Mucosa of stomach (tissue), 1 donor: ENCODE measurements around the gene PADI3.

Source experiments
- H3K27me3 ChIP-seq: one replicate; pipeline ENCODE4 v1.7.0; 2013; ENCODE audit warnings: mild to moderate bottlenecking, low read length; ENCODE audit not compliant: control insufficient read depth, insufficient read depth
- H3K36me3 ChIP-seq: one replicate; pipeline ENCODE4 v1.7.0; 2013; ENCODE audit warnings: low read length; ENCODE audit not compliant: control insufficient read depth, insufficient read depth
- H3K4me1 ChIP-seq: one replicate; pipeline ENCODE4 v1.7.0; 2013; ENCODE audit warnings: mild to moderate bottlenecking, low read length; ENCODE audit not compliant: control insufficient read depth, insufficient read depth
- H3K4me3 ChIP-seq: one replicate; pipeline ENCODE4 v1.7.0; 2013; ENCODE audit warnings: low read length
- H3K9ac ChIP-seq: one replicate; pipeline ENCODE4 v1.7.0; 2013; ENCODE audit warnings: mild to moderate bottlenecking, low read length, moderate library complexity
- H3K9me3 ChIP-seq: one replicate; pipeline ENCODE4 v1.7.0; 2013; ENCODE audit warnings: mild to moderate bottlenecking, low read length, moderate library complexity; ENCODE audit not compliant: control insufficient read depth
- donor health status: Pancreatic carcinoma.

PADI3 gene

DNA sequence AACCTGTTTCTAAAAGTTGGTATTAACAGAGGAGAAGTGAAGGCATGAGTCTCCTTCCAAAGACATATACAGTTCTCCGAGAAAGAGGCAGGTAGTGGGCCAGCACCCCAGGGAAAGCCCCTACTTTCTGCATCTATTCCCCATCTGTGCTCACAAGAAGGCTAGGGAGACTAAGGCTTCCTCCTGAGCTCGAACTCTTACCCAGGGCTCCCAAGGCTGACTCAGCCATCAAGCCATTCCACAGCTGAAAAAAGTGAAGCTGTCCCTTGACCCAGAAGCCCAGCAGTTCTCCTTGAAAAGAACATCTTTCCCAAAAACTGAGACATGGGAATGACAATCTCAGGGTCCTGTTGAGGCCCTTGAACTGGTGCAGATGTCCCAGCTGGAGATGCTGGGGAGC is 1.9 kb upstream of the PADI3 start:
- H3K4me3 ChIP-seq = no peak overlapping the region
- peaks cover 23% of the 10 kb centered on the region for H3K27me3 ChIP-seq
- H3K9ac ChIP-seq = no peak overlapping the region
- H3K36me3 ChIP-seq = no peaks in the 10 kb centered on the region
- no peaks in the 10 kb centered on the region for H3K9me3 ChIP-seq
- H3K4me1 ChIP-seq = no peaks in the 10 kb centered on the region

DNA sequence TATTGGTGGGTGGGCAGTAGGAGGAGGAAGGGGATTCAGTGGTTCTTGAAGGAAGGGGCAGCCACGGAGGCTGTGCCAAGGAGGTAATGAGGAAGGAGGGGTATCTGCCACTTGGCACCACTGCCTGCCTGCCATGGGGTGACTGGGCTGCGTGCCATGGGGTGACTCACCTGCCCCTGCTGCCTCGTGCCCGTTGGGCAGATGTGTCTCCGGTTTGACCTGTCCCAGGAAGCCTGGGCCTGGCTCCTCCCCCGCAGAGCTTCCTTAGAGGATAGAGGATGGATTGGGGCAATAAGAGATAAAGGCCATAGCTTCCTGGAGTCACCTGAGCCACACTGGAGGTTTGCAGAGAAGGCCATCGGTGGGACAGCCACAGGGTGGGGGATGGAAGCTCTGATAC is 1.7 kb downstream of the PADI3 start:
- no peaks in the 10 kb centered on the region for H3K4me1 ChIP-seq
- no peaks in the 10 kb centered on the region for H3K36me3 ChIP-seq
- H3K4me3 ChIP-seq = no peak overlapping the region
- H3K9me3 ChIP-seq = no peaks in the 10 kb centered on the region
- peaks cover 14% of the 10 kb centered on the region for H3K27me3 ChIP-seq
- H3K9ac ChIP-seq = no peak overlapping the region

DNA sequence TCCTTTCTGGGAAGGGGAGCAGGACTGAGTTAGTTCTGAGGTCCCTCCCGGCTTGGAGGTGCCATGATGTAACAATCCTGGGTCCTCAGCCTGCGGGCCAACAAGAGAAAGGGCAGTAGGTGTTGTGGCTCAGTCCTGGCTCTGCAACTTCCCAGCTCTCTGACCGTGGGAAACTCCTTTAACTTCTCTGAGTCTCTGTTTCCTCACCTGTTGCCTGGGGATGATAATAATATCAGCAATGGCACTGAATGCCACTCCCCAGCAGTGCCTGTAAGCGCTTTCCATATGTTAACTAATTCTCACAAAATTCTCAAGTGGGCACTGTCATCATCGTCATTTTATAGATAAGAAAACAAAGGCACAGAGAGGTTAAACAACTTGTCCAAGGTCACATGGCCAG is 2.3 kb downstream of the PADI3 start:
- no peak overlapping the region for H3K4me3 ChIP-seq
- H3K36me3 ChIP-seq = no peaks in the 10 kb centered on the region
- peaks cover 14% of the 10 kb centered on the region for H3K27me3 ChIP-seq
- H3K9me3 ChIP-seq = no peaks in the 10 kb centered on the region
- H3K9ac ChIP-seq = no peak overlapping the region
- H3K4me1 ChIP-seq = no peaks in the 10 kb centered on the region

DNA sequence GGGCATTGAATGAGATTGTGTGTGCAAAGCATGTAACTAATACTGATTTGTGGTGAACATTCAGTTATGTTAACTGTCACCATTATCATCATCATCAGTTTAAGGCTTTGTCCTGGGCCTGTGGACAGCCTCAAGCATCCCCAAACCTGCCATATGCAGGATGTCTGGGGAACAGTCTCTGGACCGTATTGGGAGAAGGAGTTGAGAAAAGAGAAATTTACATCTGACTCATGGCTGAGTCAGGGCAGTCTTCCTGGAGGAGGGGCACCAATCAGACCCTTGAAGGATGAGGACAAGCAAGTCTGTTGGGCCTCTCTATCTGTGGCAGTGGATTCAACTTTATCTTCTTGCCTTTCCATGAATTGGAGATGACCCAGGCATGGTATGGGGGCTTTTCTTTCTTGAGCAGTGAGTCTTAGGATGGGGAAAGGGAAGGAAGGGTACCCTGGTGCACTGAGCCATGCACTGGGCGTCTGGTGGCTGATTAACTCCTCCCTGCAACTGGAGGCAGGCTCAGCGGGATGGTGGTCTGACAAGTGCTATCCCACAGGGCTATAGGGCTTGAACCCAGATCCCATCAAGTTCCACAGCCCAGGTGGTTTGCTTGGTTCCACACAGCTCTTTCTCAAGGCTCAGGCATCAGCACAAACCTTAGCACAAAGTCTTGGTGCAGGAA is 2.9 kb downstream of the PADI3 start:
- Histone ChIP-seq H3K4me3 (no peak overlapping the region), H3K4me1 (no peaks in the 10 kb centered on the region), H3K27me3 (peaks cover 14% of the 10 kb centered on the region), H3K36me3 (no peaks in the 10 kb centered on the region), H3K9me3 (no peaks in the 10 kb centered on the region), H3K9ac (no peak overlapping the region)

DNA sequence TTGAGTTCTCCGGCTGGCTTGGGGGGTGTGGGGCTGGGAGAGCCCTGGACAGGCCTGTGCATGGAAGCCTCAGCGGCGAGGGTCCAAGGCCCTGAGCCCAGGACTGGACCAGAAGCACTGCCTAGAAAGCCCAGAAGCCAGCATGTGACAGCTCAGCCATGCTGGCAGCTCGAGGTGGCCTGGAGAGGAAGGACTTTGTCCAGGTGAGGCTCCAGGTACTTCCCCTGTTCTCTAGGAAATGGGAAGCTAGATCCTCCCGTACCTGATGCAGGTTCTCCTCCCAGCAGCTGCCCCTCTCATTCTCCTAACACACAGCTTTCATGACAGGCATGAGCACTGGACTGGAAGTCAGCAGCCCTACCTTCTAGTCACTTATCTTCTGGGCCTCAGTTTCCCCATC is 6.4 kb downstream of the PADI3 start:
- Histone ChIP-seq H3K9ac (no peak overlapping the region), H3K4me3 (no peak overlapping the region), H3K36me3 (no peaks in the 10 kb centered on the region), H3K27me3 (peaks cover 10% of the 10 kb centered on the region), H3K9me3 (no peaks in the 10 kb centered on the region), H3K4me1 (no peaks in the 10 kb centered on the region)

GRCh38 chr1:17258116-17258757 is 9.3 kb downstream of the PADI3 start:
- Histone ChIP-seq H3K4me1 (no peaks in the 10 kb centered on the region), H3K9ac (no peak overlapping the region), H3K27me3 (peaks cover 4% of the 10 kb centered on the region), H3K36me3 (no peaks in the 10 kb centered on the region), H3K4me3 (no peak overlapping the region), H3K9me3 (no peaks in the 10 kb centered on the region)

- no peaks in the 10 kb centered on the region for H3K4me1 ChIP-seq
- H3K9me3 ChIP-seq = no peaks in the 10 kb centered on the region
- no peak overlapping the region for H3K9ac ChIP-seq
- H3K4me3 ChIP-seq = no peak overlapping the region
- H3K36me3 ChIP-seq = no peaks in the 10 kb centered on the region
- peaks cover 4% of the 10 kb centered on the region for H3K27me3 ChIP-seq
These were observed 9.8 kb downstream of the PADI3 start for GRCh38 chr1:17258758-17259130.

DNA sequence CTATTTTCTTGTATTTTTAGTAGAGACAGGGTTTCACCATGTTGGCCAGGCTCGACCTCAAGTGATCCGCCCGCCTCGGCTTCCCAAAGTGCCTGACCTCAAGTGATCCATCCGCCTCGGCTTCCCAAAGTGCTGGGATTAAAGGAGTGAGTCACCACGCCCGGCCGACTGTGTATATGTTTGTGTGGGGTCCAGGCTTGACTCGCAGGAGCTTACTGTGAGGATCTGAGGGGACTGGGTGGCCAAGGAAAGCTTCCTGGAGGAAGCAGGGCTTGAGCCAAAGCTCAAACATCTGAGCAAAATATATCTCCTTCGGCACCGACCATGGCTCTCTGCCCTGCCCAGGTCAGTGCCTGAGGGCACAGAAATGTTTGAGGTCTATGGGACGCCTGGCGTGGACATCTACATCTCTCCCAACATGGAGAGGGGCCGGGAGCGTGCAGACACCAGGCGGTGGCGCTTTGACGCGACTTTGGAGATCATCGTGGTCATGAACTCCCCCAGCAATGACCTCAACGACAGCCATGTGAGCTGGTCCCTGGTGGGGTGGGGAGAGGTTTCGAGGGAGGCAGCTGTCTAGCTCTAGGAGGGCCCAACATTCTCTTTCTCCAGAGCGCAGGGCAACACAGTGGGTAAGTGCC is 10.5 kb downstream of the PADI3 start:
- no peaks in the 10 kb centered on the region for H3K9me3 ChIP-seq
- no peaks in the 10 kb centered on the region for H3K36me3 ChIP-seq
- H3K4me3 ChIP-seq = no peak overlapping the region
- H3K27me3 ChIP-seq = peaks cover 4% of the 10 kb centered on the region
- H3K9ac ChIP-seq = no peak overlapping the region
- H3K4me1 ChIP-seq = no peaks in the 10 kb centered on the region

GRCh38 chr1:17260264-17260663 is 11.4 kb downstream of the PADI3 start:
- no peaks in the 10 kb centered on the region for H3K9me3 ChIP-seq
- peaks cover 4% of the 10 kb centered on the region for H3K27me3 ChIP-seq
- H3K4me1 ChIP-seq = no peaks in the 10 kb centered on the region
- no peaks in the 10 kb centered on the region for H3K36me3 ChIP-seq
- H3K4me3 ChIP-seq = no peak overlapping the region
- H3K9ac ChIP-seq = no peak overlapping the region

DNA sequence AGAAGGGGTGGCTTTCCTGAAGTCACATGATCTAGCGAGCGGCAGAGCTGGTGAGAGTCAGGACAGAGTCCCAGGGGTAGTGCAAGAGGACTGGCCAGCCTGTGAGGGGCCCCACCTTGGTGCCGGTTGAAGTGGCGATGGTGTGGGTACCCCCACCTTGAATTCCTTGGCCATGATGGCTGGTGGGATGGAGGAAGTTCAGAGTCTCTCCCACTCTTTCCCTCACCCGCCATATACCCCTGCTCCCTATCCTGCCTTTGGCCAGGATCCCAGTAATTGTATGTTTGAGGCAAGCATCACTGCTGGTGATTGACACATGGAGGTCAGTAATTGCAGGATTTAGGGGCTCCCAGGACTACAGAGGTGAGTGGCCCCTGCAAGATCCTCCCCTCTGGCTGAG is 11.8 kb downstream of the PADI3 start:
- Histone ChIP-seq H3K9ac (no peak overlapping the region), H3K4me3 (no peak overlapping the region), H3K4me1 (no peaks in the 10 kb centered on the region), H3K36me3 (no peaks in the 10 kb centered on the region), H3K27me3 (peaks cover 4% of the 10 kb centered on the region), H3K9me3 (no peaks in the 10 kb centered on the region)

DNA sequence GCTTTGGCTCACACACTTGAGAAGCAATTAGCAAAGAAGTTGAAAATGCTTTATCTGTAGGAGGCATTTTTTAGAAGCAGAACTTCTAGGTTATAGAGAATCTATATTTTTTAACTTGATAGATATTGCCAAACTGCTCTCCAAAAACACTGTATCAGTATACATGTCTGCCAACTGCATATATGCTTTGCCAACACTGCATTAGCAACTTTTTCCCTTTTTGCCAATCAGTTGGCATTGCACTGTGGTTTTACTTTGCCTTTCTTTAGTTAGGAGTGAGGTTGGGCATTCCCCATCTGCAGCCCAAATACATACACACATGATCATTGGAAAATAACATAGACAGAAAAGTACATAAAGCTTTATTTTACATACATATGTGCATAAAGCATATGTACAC is 15.0 kb downstream of the PADI3 start:
- no peaks in the 10 kb centered on the region for H3K36me3 ChIP-seq
- H3K4me1 ChIP-seq = no peaks in the 10 kb centered on the region
- no peak overlapping the region for H3K9ac ChIP-seq
- H3K27me3 ChIP-seq = peaks cover 4% of the 10 kb centered on the region
- H3K4me3 ChIP-seq = no peak overlapping the region
- no peaks in the 10 kb centered on the region for H3K9me3 ChIP-seq

DNA sequence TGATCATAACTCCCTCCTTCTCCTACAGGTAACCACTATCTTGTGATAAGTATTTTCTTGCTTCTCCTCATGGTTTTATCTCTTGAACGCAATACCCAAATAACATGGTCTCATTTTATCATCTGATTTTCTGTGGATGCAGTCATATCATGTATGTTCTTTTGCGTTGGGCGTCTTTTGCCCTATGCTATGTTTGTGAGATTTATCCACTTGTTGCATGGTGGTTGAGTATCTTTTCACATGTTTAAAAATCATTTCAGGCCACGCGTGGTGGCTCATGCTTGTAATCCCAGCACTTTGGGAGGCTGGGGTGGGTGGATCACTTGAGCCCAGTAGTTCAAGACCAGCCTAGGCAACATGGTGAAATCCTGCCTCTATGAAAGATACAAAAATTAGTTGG is 15.6 kb downstream of the PADI3 start:
- H3K4me1 ChIP-seq = no peaks in the 10 kb centered on the region
- no peaks in the 10 kb centered on the region for H3K9me3 ChIP-seq
- no peaks in the 10 kb centered on the region for H3K36me3 ChIP-seq
- no peak overlapping the region for H3K9ac ChIP-seq
- H3K27me3 ChIP-seq = peaks cover 4% of the 10 kb centered on the region
- no peak overlapping the region for H3K4me3 ChIP-seq
